Omental fat pad (tissue), 4 donors: ENCODE results near the gene AMDHD1. TPM values are rescaled to one million over a fixed set of nuclear protein-coding genes. Genes with fewer than 3 reads are reported as not detected.

Experiments used
- ATAC-seq: fragments of 150-250 bp; one replicate; pipeline ENCODE4 v1.9.1; 2016; ENCODE audit warnings: mild to moderate bottlenecking, moderate library complexity; ENCODE audit not compliant: low FRiP score
- DNase-seq: peaks from one replicate; pipeline ENCODE4 v3.0.0-alpha.2; 2019; ENCODE audit warnings: low spot score
- CTCF ChIP-seq, 3 donors: fragments of 450-650 bp; IDR thresholded peaks; one replicate each; pipeline ENCODE4 v1.5.1; 2016 to 2017; ENCODE audit warnings: antibody characterized with exemption in 3 of 3, mild to moderate bottlenecking in 3 of 3, moderate library complexity in 2 of 3
- total RNA-seq, 4 donors: library from RNA; depleted of rRNA; stranded (reverse); fragments of >200 nt; gene quantifications; one replicate each; pipeline ENCODE4 v1.1.0, GENCODE V29; 2016

AMDHD1 gene
- total RNA-seq, 4 donors from 2014 or later = 0.69 to 3.2 (median 1.4) TPM

- ATAC-seq (no peak), DNase-seq (no peak)
- no peak for TF ChIP-seq CTCF (IDR thresholded peaks at IDR 0.05)
These were observed 41.6 kb downstream of the AMDHD1 start for GRCh38 chr12:95984682-95985081.

- DNase-seq (no peak), ATAC-seq (no peak)
- TF ChIP-seq CTCF (IDR thresholded peaks at IDR 0.05) = no peak
These were observed 43.8 kb downstream of the AMDHD1 start for GRCh38 chr12:95986635-95987570.

- DNase-seq = no peak
These were observed 45.6 kb downstream of the AMDHD1 start for GRCh38 chr12:95988506-95989275.

GRCh38 chr12:95989504-95990123, 46.5 kb downstream of the AMDHD1 start:
- ATAC-seq (no peak), DNase-seq (no peak)
- TF ChIP-seq CTCF (IDR thresholded peaks at IDR 0.05) = no peak

More at GRCh38 chr12:95988506-95989275, 45.6 kb downstream of the AMDHD1 start:
- no peak for TF ChIP-seq CTCF (IDR thresholded peaks at IDR 0.05)
- ATAC-seq = no peak

GRCh38 chr12:95990136-95990535, 47.0 kb downstream of the AMDHD1 start:
- TF ChIP-seq CTCF (IDR thresholded peaks at IDR 0.05) = no peak
- ATAC-seq (no peak), DNase-seq (no peak)

- TF ChIP-seq CTCF (IDR thresholded peaks at IDR 0.05) = no peak
- DNase-seq = no peak
- ATAC-seq = no peak
These were observed 50.8 kb downstream of the AMDHD1 start for GRCh38 chr12:95993907-95994306.
